ENCODE measurements around the gene NRXN3. TPM values are rescaled to one million over a fixed set of nuclear protein-coding genes. Genes with fewer than 3 reads are reported as not detected.

NRXN3 gene
- total and polyA plus RNA-seq, 2 of the 4 experiments (the other 2 are of a cell fraction) = 4.8 to 25.1 TPM

GRCh38 chr14:78823035-78823434 lies 652.9 kb downstream of the NRXN3 start:
- no peak overlapping the region for H3K9ac ChIP-seq (ENCODE audit: low read depth, low read length)
- no peak overlapping the region for H2BK120ac ChIP-seq (ENCODE audit: low read depth, low read length)
- ATAC-seq (ENCODE audit: low read depth) (no peak), DNase-seq (no peak)
- in situ Hi-C loops (cut with MboI; ENCODE audit: low sequenced_read_pairs) = no loop called here
- H2BK15ac ChIP-seq (ENCODE audit: low read depth, low read length) = no peak overlapping the region
- no peak overlapping the region for H2BK20ac ChIP-seq (ENCODE audit: low read depth, low read length)
- H3K9me3 ChIP-seq (ENCODE audit: control insufficient read depth, insufficient read depth, low read length) = no peaks in the 10 kb centered on the region; the same call in 1 of the 2 replicates
- no peaks in the 10 kb centered on the region for H4K20me1 ChIP-seq (ENCODE audit: insufficient read depth, low read length)
- intact Hi-C loops (cut with micrococcal nuclease) = no loop called here
- H3K4me3 ChIP-seq (ENCODE audit: insufficient read depth, low read depth, low read length) = no peak overlapping the region
- H2AFZ ChIP-seq (replicated peaks; ENCODE audit: low read length, poor library complexity) = no peak overlapping the region
- H3K4me2 ChIP-seq (ENCODE audit: low read depth, low read length) = no peak overlapping the region
- H2BK5ac ChIP-seq (ENCODE audit: low read depth, low read length, poor library complexity, severe bottlenecking) = no peak overlapping the region
- H3K27me3 ChIP-seq (ENCODE audit: control insufficient read depth, insufficient read depth, low read length) = no peaks in the 10 kb centered on the region
- TF ChIP-seq NFE2L2 (IDR thresholded peaks at IDR 0.05; ENCODE audit: low read depth, low read length) (no peak), CHD1 (IDR thresholded peaks at IDR 0.05; ENCODE audit: low read depth, low read length) (no peak), MAFK (IDR thresholded peaks at IDR 0.05; ENCODE audit: low read depth, low read length) (no peak), SMC3 (IDR thresholded peaks at IDR 0.05; ENCODE audit: low read depth, low read length) (no peak), MXI1 (IDR thresholded peaks at IDR 0.05; ENCODE audit: borderline replicate concordance, low read depth, low read length) (no peak), RCOR1 (IDR thresholded peaks at IDR 0.05; ENCODE audit: insufficient replicate concordance, low read length) (no peak), RFX5 (IDR thresholded peaks at IDR 0.05; ENCODE audit: low read depth, low read length) (no peak), FOS (IDR thresholded peaks at IDR 0.05; ENCODE audit: low read depth, low read length) (no peak), CEBPB (IDR thresholded peaks at IDR 0.05; ENCODE audit: low read depth, low read length) (no peak), RAD21 (IDR thresholded peaks at IDR 0.05; ENCODE audit: low read length) (no peak), ELK1 (IDR thresholded peaks at IDR 0.05; ENCODE audit: borderline replicate concordance, low read depth, low read length) (no peak), BHLHE40 (IDR thresholded peaks at IDR 0.05; ENCODE audit: low read depth, low read length) (no peak), MAZ (IDR thresholded peaks at IDR 0.05; ENCODE audit: borderline replicate concordance, low read depth, low read length) (no peak), POLR2A (IDR thresholded peaks at IDR 0.05; ENCODE audit: low read depth, low read length) (no peak)
- TF ChIP-seq, protein P1, sequence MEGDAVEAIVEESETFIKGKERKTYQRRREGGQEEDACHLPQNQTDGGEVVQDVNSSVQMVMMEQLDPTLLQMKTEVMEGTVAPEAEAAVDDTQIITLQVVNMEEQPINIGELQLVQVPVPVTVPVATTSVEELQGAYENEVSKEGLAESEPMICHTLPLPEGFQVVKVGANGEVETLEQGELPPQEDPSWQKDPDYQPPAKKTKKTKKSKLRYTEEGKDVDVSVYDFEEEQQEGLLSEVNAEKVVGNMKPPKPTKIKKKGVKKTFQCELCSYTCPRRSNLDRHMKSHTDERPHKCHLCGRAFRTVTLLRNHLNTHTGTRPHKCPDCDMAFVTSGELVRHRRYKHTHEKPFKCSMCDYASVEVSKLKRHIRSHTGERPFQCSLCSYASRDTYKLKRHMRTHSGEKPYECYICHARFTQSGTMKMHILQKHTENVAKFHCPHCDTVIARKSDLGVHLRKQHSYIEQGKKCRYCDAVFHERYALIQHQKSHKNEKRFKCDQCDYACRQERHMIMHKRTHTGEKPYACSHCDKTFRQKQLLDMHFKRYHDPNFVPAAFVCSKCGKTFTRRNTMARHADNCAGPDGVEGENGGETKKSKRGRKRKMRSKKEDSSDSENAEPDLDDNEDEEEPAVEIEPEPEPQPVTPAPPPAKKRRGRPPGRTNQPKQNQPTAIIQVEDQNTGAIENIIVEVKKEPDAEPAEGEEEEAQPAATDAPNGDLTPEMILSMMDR (conservative IDR thresholded peaks at IDR 0.05; ENCODE audit: low read depth, low read length) = no peak
- TF ChIP-seq, protein P2, sequence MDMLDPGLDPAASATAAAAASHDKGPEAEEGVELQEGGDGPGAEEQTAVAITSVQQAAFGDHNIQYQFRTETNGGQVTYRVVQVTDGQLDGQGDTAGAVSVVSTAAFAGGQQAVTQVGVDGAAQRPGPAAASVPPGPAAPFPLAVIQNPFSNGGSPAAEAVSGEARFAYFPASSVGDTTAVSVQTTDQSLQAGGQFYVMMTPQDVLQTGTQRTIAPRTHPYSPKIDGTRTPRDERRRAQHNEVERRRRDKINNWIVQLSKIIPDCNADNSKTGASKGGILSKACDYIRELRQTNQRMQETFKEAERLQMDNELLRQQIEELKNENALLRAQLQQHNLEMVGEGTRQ (IDR thresholded peaks at IDR 0.05; ENCODE audit: low read depth, low read length) = no peak
- H4K5ac ChIP-seq (ENCODE audit: low read depth, low read length) = no peak overlapping the region
- BruUV-seq (replicated peaks) = no TSS peak
- no peaks in the 10 kb centered on the region for H3K4me1 ChIP-seq (ENCODE audit: control insufficient read depth, insufficient read depth, low read length)
- no peaks in the 10 kb centered on the region for H3K79me1 ChIP-seq (ENCODE audit: low read depth in 1 of 2, low read length in 2 of 2)
- no peak overlapping the region for H3K56ac ChIP-seq (ENCODE audit: extremely low read depth, insufficient read depth, low read length)
- no peak overlapping the region for H2AK9ac ChIP-seq (replicated peaks; ENCODE audit: low read depth, low read length, poor library complexity)
- H3K23ac ChIP-seq (ENCODE audit: low read depth, low read length) = no peak overlapping the region
- no peak overlapping the region for H4K91ac ChIP-seq (ENCODE audit: insufficient read depth, low read depth, low read length)
- no peak overlapping the region for H3K27ac ChIP-seq (ENCODE audit: insufficient read depth, low read length)
- no peaks in the 10 kb centered on the region for H3K36me3 ChIP-seq (ENCODE audit: control insufficient read depth, insufficient read depth, low read length)
- H2AK5ac ChIP-seq (ENCODE audit: low read depth, low read length) = no peak overlapping the region
- POLR2A ChIA-PET (ENCODE audit: unreplicated experiment) = no interaction called here
- no peaks in the 10 kb centered on the region for H3K9me1 ChIP-seq (ENCODE audit: insufficient read depth, low read length)
- H3K4ac ChIP-seq (ENCODE audit: low read depth, low read length) = no peak overlapping the region
- H4K8ac ChIP-seq (ENCODE audit: low read depth in 2 of 2, low read length in 2 of 2) = no peak overlapping the region
- WGBS, 2 experiments (ENCODE audit: extremely low coverage in 2 of 2, insufficient read length in 1 of 2) = no CpG with 5 or more reads among the region's 3 CpGs
- H3K18ac ChIP-seq (ENCODE audit: low read depth, low read length) = no peak overlapping the region
- CTCF ChIA-PET = no interaction called here
- dilution Hi-C loops (cut with HindIII; ENCODE audit: low sequenced_read_pairs, unreplicated experiment) = no loop called here
- H3K14ac ChIP-seq (replicated peaks; ENCODE audit: low read depth, low read length) = no peak overlapping the region

All from IMR-90 (cell line).